GM21447 (cell line): ENCODE results near the gene RGS12.

ENCODE experiments used
- ATAC-seq: cut with Tn5 transposase; IDR thresholded peaks from one replicate; pipeline ENCODE4 v1.9.1; 2021; ENCODE audit not compliant: unreplicated experiment

RGS12 gene

GRCh38 chr4:3269991-3270611 is 22.7 kb upstream of the RGS12 start:
- ATAC-seq: no peak

GRCh38 chr4:3271131-3271530 is 21.7 kb upstream of the RGS12 start:
- ATAC-seq: no peak

- no peak for ATAC-seq
Measured at GRCh38 chr4:3276986-3277385, 15.8 kb upstream of the RGS12 start.

GRCh38 chr4:3280466-3280865 is 12.4 kb upstream of the RGS12 start:
- no peak for ATAC-seq

- ATAC-seq: no peak
Measured at GRCh38 chr4:3283483-3283882, 9.3 kb upstream of the RGS12 start.

GRCh38 chr4:3283916-3284315 is 8.9 kb upstream of the RGS12 start:
- ATAC-seq: no peak

GRCh38 chr4:3284734-3285557 is 7.9 kb upstream of the RGS12 start:
- ATAC-seq: no peak

GRCh38 chr4:3285558-3286334 is 7.1 kb upstream of the RGS12 start:
- peak; percentile 93 for ATAC-seq

- ATAC-seq: no peak
Measured at GRCh38 chr4:3286335-3287175, 6.3 kb upstream of the RGS12 start.

- ATAC-seq: no peak
Measured at GRCh38 chr4:3287271-3287971, 5.4 kb upstream of the RGS12 start.

GRCh38 chr4:3287972-3288570 is 4.8 kb upstream of the RGS12 start:
- no peak for ATAC-seq

- no peak for ATAC-seq
Measured at GRCh38 chr4:3288571-3289094, 4.2 kb upstream of the RGS12 start.

GRCh38 chr4:3290476-3290875 is 2.3 kb upstream of the RGS12 start:
- no peak for ATAC-seq

- ATAC-seq: no peak
Measured at GRCh38 chr4:3290889-3291321, 1.9 kb upstream of the RGS12 start.

- no peak for ATAC-seq
Measured at GRCh38 chr4:3291411-3291968, 1.3 kb upstream of the RGS12 start.

GRCh38 chr4:3291969-3292570 is 751 bp upstream of the RGS12 start:
- ATAC-seq: peak; percentile 32

GRCh38 chr4:3293401-3294391 is 875 bp downstream of the RGS12 start:
- no peak for ATAC-seq
